Heart right ventricle (tissue), 16 donors: Measurements from ENCODE around the gene UQCR10. TPM values are rescaled to one million over a fixed set of nuclear protein-coding genes. Genes with fewer than 3 reads are reported as not detected.

ENCODE experiments used
- ATAC-seq, 8 donors: fragments of 200-7000 bp; cut with Tn5 transposase; one replicate each; pipeline ENCODE4 v1.9.1; 2020; ENCODE audit warnings: mild to moderate bottlenecking in 8 of 8, moderate library complexity in 8 of 8, moderate number of reproducible peaks in 1 of 8
- DNase-seq, 2 donors: peaks; one replicate each; pipeline ENCODE4 v3.0.0-alpha.2; 2020
- H3K27ac ChIP-seq, 10 donors: fragments of 200-600 bp; sonication (generic) in 2 of 10; one replicate each; pipeline versions ENCODE4 v1.5.0 to v1.8.0; 2020 to 2022; ENCODE audit warnings: mild to moderate bottlenecking in 3 of 10
- H3K27me3 ChIP-seq, 7 donors: fragments of 200-600 bp; one replicate each; pipeline ENCODE4 v1.8.0; 2021 to 2022; ENCODE audit warnings: mild to moderate bottlenecking in 2 of 7
- H3K36me3 ChIP-seq, 9 donors: fragments of 200-600 bp; sonication (generic) in 1 of 9; one replicate each; pipeline versions ENCODE4 v1.5.0 to v1.8.0; 2020 to 2022; ENCODE audit warnings: mild to moderate bottlenecking in 2 of 9
- H3K4me1 ChIP-seq, 9 donors: fragments of 200-600 bp; sonication (generic) in 1 of 9; one replicate each; pipeline versions ENCODE4 v1.5.0 to v1.8.0; 2020 to 2022; ENCODE audit warnings: mild to moderate bottlenecking in 4 of 9
- H3K4me3 ChIP-seq, 10 donors: fragments of 200-600 bp; sonication (generic) in 2 of 10; one replicate each; pipeline versions ENCODE4 v1.5.0 to v1.8.0; 2020 to 2022; ENCODE audit warnings: mild to moderate bottlenecking in 7 of 10, moderate library complexity in 2 of 10
- H3K9me3 ChIP-seq, 11 donors: fragments of 200-600 bp in 10 of 11; sonication (generic) in 2 of 11; one replicate each; pipeline versions ENCODE4 v1.5.0 to v1.8.0; 2013 to 2022; ENCODE audit warnings: mild to moderate bottlenecking in 2 of 11, control low read depth in 1 of 11, moderate library complexity in 1 of 11
- CTCF ChIP-seq, 9 donors: fragments of 200-600 bp; sonication (generic) in 2 of 9; IDR thresholded peaks; one replicate each; pipeline versions ENCODE4 v1.5.0 to v1.8.0; 2021 to 2022; ENCODE audit warnings: antibody characterized with exemption in 9 of 9, mild to moderate bottlenecking in 5 of 9, moderate library complexity in 1 of 9
- WGBS, 2 donors: extraction: QIAGEN DNeasy Blood & Tissue Kit; methylation state at CpG; one replicate each; pipeline ENCODE4 v1.1.7; 2013; ENCODE audit warnings: inconsistent platforms in 1 of 2; 5-methylcytosine and 5-hydroxymethylcytosine counted together
- intact Hi-C, 10 donors: fragments of 100-400 bp; cut with DNase I; formaldehyde crosslinking; loops; one replicate each; pipeline versions ENCODE4 v1.11.1 to v1.14.2; 2022
- polyA plus RNA-seq, 2 donors: library from polyadenylated mRNA; stranded (reverse); fragments of 200-250 nt; gene quantifications; one replicate each; pipeline ENCODE4 v1.2.3, GENCODE V29; 2013
- total RNA-seq, 10 donors: library from RNA; stranded (reverse); fragmentation: NEBNext Ultra II Directional in 3 of 10; extraction: Animal tissue kit (Norgen Biotek cat#: 25700) in 3 of 10; gene quantifications; one replicate each; pipeline versions ENCODE4 v1.2.1 to v1.2.4, GENCODE V29; 2021 to 2023
- donor health status: Arrhythmogenic right ventricular cardiomyopathy.
- donor health status: ischemic (EF 13 %, LVEDD 7.1; RV severe dilation, severe dysfunction).
- donor health status: healthy with polysubstance abuse.
- donor health status: DM: no; HTN: yes; CAD: no.
- donor health status: DM: no; HTN: no; CAD: no.
- donor health status: ischemic (EF 25% LVEDD 6.9; RV normal size, moderate dysfunction).
- donor health status: ischemic (EF 25% LVEDD 5.7; RV mildly dilated, moderate dysfunction).
- donor health status: healthy.
- donor health status: DM: yes; HTN: yes; CAD: no.
- donor health status: Ischemic cardiomyopathy.
- donor health status: ischemic (EF 35%, LVEDD 5.7; RV mildly dilated, moderate dysfunction).
- donor health status: nonischemic (EF 11% LVEDD 7.7; RV severe dilation, severe dysfunction).
- donor health status: DM: yes; HTN: yes; CAD: no.
- donor health status: PGD.
- donor health status: ischemic (EF 29% LVEDD 5.4; RV normal size, mild dysfunction).
- donor health status: nonischemic (EF 23%, LVEDD 6.1; RV moderate dilation, normal function).

UQCR10 gene
- total and polyA plus RNA-seq, 12 donors, result 296 to 963 (median 367) TPM

GRCh38 chr22:29811377-29811776, 44.2 kb downstream of the UQCR10 start:
- H3K4me3 ChIP-seq, result no peak overlapping the region
- intact Hi-C loops, result no loop called here
- peaks cover 5 to 100% (median 55%) of the 10 kb centered on the region in 9 donors for H3K36me3 ChIP-seq
- H3K27me3 ChIP-seq, result no peaks in the 10 kb centered on the region
- DNase-seq (no peak), ATAC-seq (no peak)
- no peak for TF ChIP-seq CTCF (IDR thresholded peaks at IDR 0.05)
- H3K4me1 ChIP-seq, result peaks cover 0 to 17% (median 9%) of the 10 kb centered on the region in 9 donors
- WGBS, 2 donors, result 86 to 88% methylated on average over 2 of the region's 2 CpGs
- H3K27ac ChIP-seq, result no peak overlapping the region
- no peaks in the 10 kb centered on the region for H3K9me3 ChIP-seq

GRCh38 chr22:29813126-29813525, 46.0 kb downstream of the UQCR10 start:
- Histone ChIP-seq H3K4me3 (no peak overlapping the region), H3K9me3 (no peaks in the 10 kb centered on the region), H3K27ac (no peak overlapping the region), H3K4me1 (peaks cover 8 to 35% (median 23%) of the 10 kb centered on the region in 9 donors), H3K36me3 (peaks cover 4 to 100% (median 38%) of the 10 kb centered on the region in 9 donors), H3K27me3 (no peaks in the 10 kb centered on the region)
- intact Hi-C loops, result no loop called here
- ATAC-seq, result no peak
- WGBS, 2 donors, result 97% methylated on average over 8 of the region's 8 CpGs
- no peak for TF ChIP-seq CTCF (IDR thresholded peaks at IDR 0.05)
- DNase-seq, result no peak

- Histone ChIP-seq H3K27me3 (no peaks in the 10 kb centered on the region), H3K27ac (no peak overlapping the region), H3K36me3 (peaks cover 4 to 97% (median 38%) of the 10 kb centered on the region in 9 donors), H3K9me3 (no peaks in the 10 kb centered on the region), H3K4me3 (no peak overlapping the region), H3K4me1 (peaks cover 8 to 36% (median 23%) of the 10 kb centered on the region in 9 donors)
- intact Hi-C loops, result no loop called here
- no peak for TF ChIP-seq CTCF (IDR thresholded peaks at IDR 0.05)
- 82 to 92% methylated on average over 3 of the region's 3 CpGs for WGBS, 2 donors
- DNase-seq (no peak), ATAC-seq (no peak)
These were observed 46.4 kb downstream of the UQCR10 start for GRCh38 chr22:29813563-29813962.

- peak overlapping the region in 1 of 10 donors; percentile 41 for H3K27ac ChIP-seq
These were observed 46.8 kb downstream of the UQCR10 start for GRCh38 chr22:29814003-29814402.

More at GRCh38 chr22:29814003-29814402, 46.8 kb downstream of the UQCR10 start:
- DNase-seq (no peak), ATAC-seq (peak in 1 of 8 donors; percentile 29)
- no peaks in the 10 kb centered on the region for H3K27me3 ChIP-seq
- H3K4me1 ChIP-seq, result peaks cover 8 to 40% (median 23%) of the 10 kb centered on the region in 9 donors
- intact Hi-C loops, result no loop called here
- H3K9me3 ChIP-seq, result no peaks in the 10 kb centered on the region
- H3K36me3 ChIP-seq, result peaks cover 4 to 97% (median 38%) of the 10 kb centered on the region in 9 donors
- H3K4me3 ChIP-seq, result no peak overlapping the region
- 79 to 96% methylated on average over 5 of the region's 5 CpGs for WGBS, 2 donors
- no peak for TF ChIP-seq CTCF (IDR thresholded peaks at IDR 0.05)
